ENCODE data around the gene MAT2B.

MAT2B gene

DNA sequence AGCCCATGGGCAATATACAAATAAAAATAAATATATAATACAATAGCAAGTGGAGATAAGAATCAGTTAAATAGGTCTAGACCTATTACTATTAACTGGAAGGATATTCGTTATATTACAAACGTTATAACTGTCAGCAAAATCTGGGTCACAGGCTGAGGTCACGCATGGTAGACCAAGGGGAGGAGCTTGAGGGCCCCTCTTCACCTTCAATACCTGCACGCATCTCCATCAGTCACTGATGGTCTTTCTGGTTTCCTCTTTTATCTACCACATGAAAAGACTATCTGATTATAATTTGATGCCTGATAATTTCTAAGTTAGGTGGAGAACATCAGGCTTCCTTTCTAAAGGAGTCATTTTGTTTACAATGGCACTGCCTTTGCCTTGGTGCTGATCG lies 43.2 kb downstream of the MAT2B start:
- no peak for FAIRE-seq
- DNase-seq (ENCODE audit: insufficient read length, low spot score): no peak

DNA sequence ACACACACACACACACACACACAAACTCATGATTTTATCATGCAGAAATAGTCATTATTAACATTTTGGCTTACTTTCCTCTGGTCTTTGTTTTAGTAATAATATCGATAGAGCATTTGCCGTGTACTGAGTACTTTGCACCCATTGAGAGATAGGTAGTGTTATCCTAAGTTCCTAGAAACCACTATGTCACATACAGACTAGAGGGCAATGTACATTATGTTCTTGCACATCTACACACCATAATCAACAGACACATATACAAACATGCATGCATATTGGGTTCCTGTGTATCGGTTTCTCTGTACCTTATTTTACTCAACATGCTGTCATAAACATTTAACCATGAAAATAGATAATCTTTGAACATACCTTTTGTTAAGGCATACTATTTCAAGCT lies 45.7 kb downstream of the MAT2B start:
- DNase-seq (ENCODE audit: insufficient read length, low spot score): no peak
- FAIRE-seq: no peak

DNA sequence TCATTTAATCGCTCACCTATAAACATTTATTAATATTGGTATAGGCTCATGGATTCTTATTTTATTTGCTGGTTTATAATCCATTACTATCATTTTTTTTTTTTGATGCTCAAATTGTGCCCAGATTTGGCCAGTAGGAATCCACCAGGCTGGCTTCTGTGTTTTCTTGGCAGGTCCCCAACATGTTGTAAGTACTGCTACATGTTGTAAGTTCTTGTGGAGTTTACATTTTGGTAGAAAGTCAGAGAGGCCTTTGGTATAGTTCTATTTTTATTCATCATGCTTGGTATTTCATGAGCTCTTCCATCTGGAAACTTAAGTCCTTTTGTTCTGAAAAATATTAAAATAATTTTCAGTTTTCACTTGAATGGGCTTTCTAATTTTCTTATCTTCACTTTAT lies 47.1 kb downstream of the MAT2B start:
- FAIRE-seq (no peak), DNase-seq (ENCODE audit: insufficient read length, low spot score) (no peak)

DNA sequence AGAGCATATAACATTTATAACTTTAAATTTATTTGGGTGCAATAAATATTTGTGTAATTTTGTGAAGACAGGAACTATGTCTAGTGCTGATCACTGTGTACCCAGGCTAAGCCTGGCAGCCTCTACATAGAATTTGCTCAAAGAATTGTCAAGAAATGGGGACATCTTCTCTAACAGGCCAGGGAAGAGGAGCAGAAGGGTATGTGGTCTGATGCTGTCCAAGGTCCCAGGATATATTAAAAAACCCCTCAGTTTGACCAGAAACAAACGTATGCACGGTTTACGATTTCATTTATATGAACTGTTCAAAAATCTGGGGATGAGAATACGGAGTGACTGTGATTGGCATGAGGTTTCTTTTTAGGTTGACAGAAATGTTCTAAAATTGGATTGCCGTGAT lies 55.9 kb downstream of the MAT2B start:
- DNase-seq (ENCODE audit: insufficient read length, low spot score) (no peak), FAIRE-seq (no peak)

DNA sequence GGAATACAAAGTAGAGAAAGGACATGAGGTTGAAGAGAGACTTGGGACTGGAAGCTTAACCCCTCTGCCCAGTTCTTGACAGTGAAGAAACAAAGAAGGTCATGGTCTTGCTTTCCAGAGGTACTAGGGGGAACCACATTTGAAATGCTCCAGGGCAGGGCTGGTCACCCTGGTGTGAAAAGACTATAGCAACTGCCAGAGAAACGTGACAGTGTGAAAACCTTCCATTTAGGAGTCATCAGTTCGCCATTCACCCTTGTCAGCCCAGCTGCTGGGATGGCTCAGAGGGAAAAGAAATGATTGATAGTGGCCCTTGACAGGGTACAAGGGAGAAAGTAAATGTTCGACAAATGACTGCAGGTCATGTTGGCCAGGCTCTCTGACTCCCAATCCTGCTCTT lies 56.7 kb downstream of the MAT2B start:
- DNase-seq (ENCODE audit: insufficient read length, low spot score) (no peak), FAIRE-seq (no peak)

DNA sequence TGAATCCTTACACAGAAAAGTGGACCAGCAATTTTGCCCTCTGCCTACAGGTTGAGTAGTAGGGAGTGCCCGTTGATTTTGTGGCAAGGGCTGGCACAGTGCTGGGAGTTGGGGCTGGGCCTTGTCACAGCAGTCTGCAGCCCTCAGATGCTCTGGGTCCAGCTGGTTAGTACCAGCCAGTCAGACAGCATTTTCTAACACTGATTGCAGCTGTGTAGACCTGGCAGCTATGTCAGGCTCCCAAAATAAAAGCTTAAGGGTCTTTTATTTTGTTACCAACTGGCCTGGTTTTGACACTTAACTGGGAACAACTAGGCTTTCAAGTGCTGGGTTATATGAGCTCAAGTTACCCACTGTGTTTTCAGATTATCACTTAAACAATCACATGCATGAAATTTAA lies 57.7 kb downstream of the MAT2B start:
- FAIRE-seq (no peak), DNase-seq (ENCODE audit: insufficient read length, low spot score) (no peak)

DNA sequence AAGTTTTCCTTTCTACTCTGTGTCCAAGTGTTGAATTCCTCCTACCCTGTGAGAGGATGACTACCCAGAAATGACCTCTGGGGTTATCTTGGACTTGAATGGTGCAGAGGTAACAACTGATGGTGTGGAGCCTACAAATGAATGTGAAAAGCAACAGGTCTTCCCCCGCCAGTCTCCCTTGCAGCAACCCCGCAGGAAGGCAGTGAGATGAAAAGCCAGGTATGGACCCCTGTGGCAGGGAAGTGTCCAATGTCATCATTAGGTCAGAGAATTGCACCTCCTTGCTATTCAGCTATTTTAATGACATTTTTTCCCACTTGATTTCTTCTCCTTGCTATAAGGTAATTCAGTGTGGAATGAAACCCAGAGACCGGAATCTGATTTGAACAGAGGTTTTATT lies 58.5 kb downstream of the MAT2B start:
- no peak for FAIRE-seq
- no peak for DNase-seq (ENCODE audit: insufficient read length, low spot score)

DNA sequence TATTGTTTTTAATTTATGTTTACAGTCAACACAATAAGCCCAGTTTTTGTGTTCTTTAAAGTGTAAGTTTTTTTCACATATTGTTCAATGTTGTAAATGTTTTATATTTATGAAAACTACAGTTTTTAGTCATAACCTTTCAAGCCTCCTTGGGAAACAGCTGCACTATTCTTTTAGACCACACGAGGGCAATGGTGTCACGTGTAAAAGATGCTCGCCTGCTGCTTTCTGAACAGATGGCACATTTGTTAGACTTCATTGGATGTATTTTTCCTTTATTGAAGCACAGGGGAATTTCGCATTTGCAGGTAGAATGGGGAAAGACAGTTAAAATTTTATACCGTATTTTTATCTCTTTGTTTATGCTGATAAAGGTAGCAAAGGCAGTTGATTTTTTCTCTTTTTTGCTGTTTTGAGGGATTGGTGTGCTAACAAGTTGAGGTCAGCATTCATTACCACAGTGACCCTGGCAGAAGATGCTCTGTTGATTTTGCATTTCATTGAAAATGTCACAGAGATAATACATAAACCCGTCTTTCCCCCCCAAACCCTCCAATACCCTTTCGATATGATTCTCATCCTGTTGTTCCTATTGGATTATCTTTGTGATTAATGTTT lies 59.0 kb downstream of the MAT2B start:
- DNase-seq (ENCODE audit: insufficient read length, low spot score) (peak; percentile 15), FAIRE-seq (peak; percentile 92)

DNA sequence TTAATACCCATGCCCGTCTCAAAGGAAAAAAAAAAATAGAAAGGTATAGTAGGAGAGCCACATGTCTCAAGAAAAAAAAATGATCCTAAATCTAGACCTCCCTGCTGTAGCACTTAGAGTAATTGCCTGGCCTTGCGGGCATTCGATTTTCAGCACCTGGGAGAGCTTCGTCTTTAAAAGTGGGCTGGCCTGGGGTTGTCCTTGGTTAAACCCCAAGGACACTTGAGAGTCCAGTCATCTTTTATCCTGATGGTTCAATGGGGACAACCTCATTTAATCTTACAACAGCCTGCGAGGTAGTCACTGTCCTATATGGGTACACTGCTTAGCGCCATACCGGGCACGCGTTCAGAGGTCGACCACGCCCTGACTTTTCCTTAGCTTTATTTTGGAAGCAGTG lies 60.1 kb downstream of the MAT2B start:
- DNase-seq (ENCODE audit: insufficient read length, low spot score) (no peak), FAIRE-seq (no peak)

DNA sequence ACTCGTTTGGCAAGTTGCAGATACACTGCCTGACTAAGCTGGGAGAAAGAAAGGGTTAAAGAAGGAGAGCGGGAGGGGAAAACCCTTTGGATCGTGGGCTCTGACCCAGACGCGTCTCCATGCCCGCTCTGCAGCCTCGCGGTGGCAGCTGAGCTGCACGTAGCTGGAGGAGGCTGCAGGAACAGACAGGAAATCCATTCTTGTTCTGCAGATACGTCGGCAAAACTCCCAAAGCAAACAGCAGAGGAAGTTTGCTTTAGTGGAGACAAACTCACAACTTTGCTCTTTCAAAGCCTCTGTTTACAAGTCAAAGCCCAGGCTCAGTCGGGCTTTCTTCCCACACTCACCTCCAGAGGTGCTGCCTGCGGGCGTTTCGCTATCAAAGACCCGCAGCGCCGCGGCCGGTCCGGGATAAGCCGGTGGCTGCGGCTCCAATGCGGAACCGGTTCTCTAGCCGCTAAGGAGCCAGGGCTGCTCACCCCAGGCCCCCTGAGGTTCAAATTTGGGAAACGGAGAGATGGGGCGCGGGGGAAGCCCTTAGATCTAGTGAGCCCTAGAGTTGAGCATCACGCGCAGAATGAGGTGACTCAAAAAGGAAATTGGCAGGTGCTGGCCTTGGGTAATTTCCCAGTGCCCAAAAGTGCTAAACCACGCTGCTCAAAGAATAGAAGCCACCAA lies 60.7 kb downstream of the MAT2B start:
- no peak for DNase-seq (ENCODE audit: insufficient read length, low spot score)
- FAIRE-seq: no peak

DNA sequence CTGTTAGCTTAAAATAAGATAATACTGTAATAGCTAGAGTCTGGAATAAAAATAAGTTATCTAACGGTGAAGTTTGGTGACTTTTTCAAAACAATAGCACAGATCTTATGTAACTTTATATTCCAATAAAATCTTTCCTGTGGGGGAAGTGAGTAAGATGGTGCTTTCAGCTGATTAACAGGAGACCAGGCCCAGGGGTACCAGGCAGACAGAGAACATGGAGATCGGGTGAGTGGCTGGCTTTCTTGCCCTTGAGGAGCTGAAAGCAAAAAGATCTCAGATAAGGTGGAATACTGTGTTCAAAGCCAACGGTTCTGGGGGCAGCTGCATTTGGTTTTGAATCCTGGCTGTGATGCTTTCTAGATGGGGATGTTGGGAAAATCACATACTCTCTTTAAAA lies 61.3 kb downstream of the MAT2B start:
- FAIRE-seq: no peak

DNA sequence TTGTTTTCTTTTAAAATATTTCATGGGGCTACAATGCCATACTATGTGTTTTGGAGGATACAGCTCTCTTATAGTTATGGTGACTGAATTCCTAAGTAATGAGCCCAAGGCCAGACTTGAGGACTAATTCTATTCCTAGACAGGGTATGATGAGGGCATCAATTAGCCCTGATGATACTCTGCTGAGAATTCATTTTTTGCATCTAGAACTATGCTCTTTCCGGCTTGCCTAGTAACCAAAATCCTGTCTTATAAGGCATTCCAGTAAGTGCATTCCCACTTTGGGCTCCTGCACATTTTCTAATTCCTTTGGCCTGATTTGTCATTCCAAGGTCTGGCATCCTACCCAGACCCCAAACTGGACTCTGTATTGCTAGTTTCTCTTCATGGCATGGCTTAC lies 62.4 kb downstream of the MAT2B start:
- no peak for DNase-seq (ENCODE audit: insufficient read length, low spot score)
- no peak for FAIRE-seq

More for the DNA sequence above, 61.3 kb downstream of the MAT2B start:
- DNase-seq (ENCODE audit: insufficient read length, low spot score): no peak
